HEK293T (cell line): Measurements from ENCODE around the gene FAM43B.

Experiments used
- FOXK2 ChIP-seq: fragments of 450-650 bp; IDR thresholded peaks from 2 replicates; pipeline ENCODE4 v1.6.1; 2016; ENCODE audit warnings: mild to moderate bottlenecking
- FOXM1 ChIP-seq: fragments of 450-650 bp; IDR thresholded peaks from 2 replicates; pipeline ENCODE4 v1.6.1; 2017; ENCODE audit warnings: mild to moderate bottlenecking, borderline replicate concordance
- L3MBTL2 ChIP-seq: fragments of 450-650 bp; conservative IDR thresholded peaks from 2 replicates; pipeline ENCODE4 v1.6.1; 2016; ENCODE audit warnings: mild to moderate bottlenecking
- SP1 ChIP-seq: fragments of 450-650 bp; IDR thresholded peaks from 2 replicates; pipeline ENCODE4 v1.6.1; 2017
- ZNF384 ChIP-seq: fragments of 450-650 bp; IDR thresholded peaks from 2 replicates; pipeline ENCODE4 v1.6.1; 2016
- TF ChIP-seq, protein P1 (sequence below): fragments of 450-650 bp; IDR thresholded peaks from 2 replicates; pipeline ENCODE4 v1.6.1; 2016

DNA sequence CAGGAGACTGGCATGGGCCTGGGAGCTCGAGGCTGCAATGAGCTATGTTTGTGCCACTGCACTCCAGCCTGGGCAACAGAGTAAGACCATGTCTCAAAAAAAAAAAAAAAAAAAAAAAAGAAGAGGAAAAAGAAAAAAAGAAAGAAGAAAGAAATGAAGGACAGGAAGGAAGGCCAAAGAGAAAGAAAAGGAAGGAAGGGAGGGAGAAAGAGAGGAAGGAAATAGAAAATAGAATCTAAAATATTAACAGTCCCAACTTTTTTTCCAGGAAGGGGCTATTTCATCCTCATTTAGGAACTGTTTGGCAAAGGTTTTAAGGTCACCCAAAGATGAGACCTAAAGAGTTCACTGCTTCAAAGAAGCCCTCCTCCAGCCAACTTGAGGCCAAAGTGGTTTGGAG lies 46.9 kb upstream of the FAM43B start:
- TF ChIP-seq, protein P1, sequence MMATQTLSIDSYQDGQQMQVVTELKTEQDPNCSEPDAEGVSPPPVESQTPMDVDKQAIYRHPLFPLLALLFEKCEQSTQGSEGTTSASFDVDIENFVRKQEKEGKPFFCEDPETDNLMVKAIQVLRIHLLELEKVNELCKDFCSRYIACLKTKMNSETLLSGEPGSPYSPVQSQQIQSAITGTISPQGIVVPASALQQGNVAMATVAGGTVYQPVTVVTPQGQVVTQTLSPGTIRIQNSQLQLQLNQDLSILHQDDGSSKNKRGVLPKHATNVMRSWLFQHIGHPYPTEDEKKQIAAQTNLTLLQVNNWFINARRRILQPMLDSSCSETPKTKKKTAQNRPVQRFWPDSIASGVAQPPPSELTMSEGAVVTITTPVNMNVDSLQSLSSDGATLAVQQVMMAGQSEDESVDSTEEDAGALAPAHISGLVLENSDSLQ, result no peak
- TF ChIP-seq ZNF384 (no peak), FOXK2 (no peak), L3MBTL2 (no peak), SP1 (no peak), FOXM1 (no peak)
